Neural progenitor cell (in vitro differentiated cells): ENCODE results near the gene WDR27. TPM values are rescaled to one million over a fixed set of nuclear protein-coding genes. Genes with fewer than 3 reads are reported as not detected.

Experiments
- DNase-seq: peaks from one replicate; pipeline ENCODE4 v3.0.0-alpha.2; 2016; ENCODE audit warnings: low spot score
- H2AFZ ChIP-seq: fragments of 200-600 bp; sonication (generic); replicated peaks from 2 replicates; pipeline ENCODE4 v1.6.1; 2016; ENCODE audit warnings: antibody characterized with exemption
- H3F3A ChIP-seq: fragments of 200-600 bp; sonication (generic); 2 replicates; pipeline ENCODE4 v1.6.1; 2016; ENCODE audit warnings: antibody characterized with exemption, low read depth
- H3K27ac ChIP-seq: fragments of 200-600 bp; sonication (generic); 2 replicates; pipeline ENCODE4 v1.5.1; 2016; ENCODE audit warnings: mild to moderate bottlenecking
- H3K27me3 ChIP-seq: fragments of 200-600 bp; sonication (generic); 2 replicates; pipeline ENCODE4 v1.6.1; 2016; ENCODE audit warnings: mild to moderate bottlenecking, moderate library complexity
- H3K36me3 ChIP-seq: fragments of 200-600 bp; sonication (generic); 2 replicates; pipeline ENCODE4 v1.5.1; 2016
- H3K4me1 ChIP-seq: fragments of 200-600 bp; sonication (generic); 2 replicates; pipeline ENCODE4 v1.6.1; 2016; ENCODE audit warnings: mixed run types
- H3K4me2 ChIP-seq: fragments of 200-600 bp; sonication (generic); 2 replicates; pipeline ENCODE4 v1.6.1; 2016
- H3K4me3 ChIP-seq: fragments of 200-600 bp; sonication (generic); 2 replicates; pipeline ENCODE4 v1.5.1; 2016
- H3K79me2 ChIP-seq: fragments of 200-600 bp; sonication (generic); 2 replicates; pipeline ENCODE4 v1.6.1; 2016; ENCODE audit warnings: low read depth
- H3K9ac ChIP-seq: fragments of 200-600 bp; sonication (generic); 2 replicates; pipeline ENCODE4 v1.6.1; 2016
- H3K9me3 ChIP-seq: fragments of 200-600 bp; sonication (generic); 2 replicates; pipeline ENCODE4 v1.5.1; 2016; ENCODE audit warnings: low read depth
- H4K20me1 ChIP-seq: fragments of 200-600 bp; sonication (generic); 2 replicates; pipeline ENCODE4 v1.6.1; 2016; ENCODE audit warnings: low read depth
- H3K27ac Mint-ChIP-seq: 3 replicates; pipeline ENCODE4 v1.8.0; 2021; ENCODE audit warnings: mixed read lengths
- H3K27me3 Mint-ChIP-seq: 2 replicates; pipeline ENCODE4 v1.8.0; 2022; ENCODE audit warnings: low read depth, mild to moderate bottlenecking, inconsistent platforms, moderate library complexity, mixed read lengths; ENCODE audit not compliant: insufficient read depth
- H3K36me3 Mint-ChIP-seq: 3 replicates; pipeline ENCODE4 v1.8.0; 2021; ENCODE audit warnings: mixed read lengths
- H3K4me1 Mint-ChIP-seq: 3 replicates; pipeline ENCODE4 v1.8.0; 2021; ENCODE audit warnings: mixed read lengths
- H3K4me3 Mint-ChIP-seq: 3 replicates; pipeline ENCODE4 v1.8.0; 2021; ENCODE audit warnings: mild to moderate bottlenecking, moderate library complexity, mixed read lengths
- H3K9me3 Mint-ChIP-seq: 3 replicates; pipeline ENCODE4 v1.8.0; 2020; ENCODE audit warnings: mixed read lengths
- CTCF ChIP-seq: fragments of 200-600 bp; sonication (generic); IDR thresholded peaks from 2 replicates; pipeline ENCODE4 v1.5.1; 2017; ENCODE audit warnings: antibody characterized with exemption, mild to moderate bottlenecking
- EZH2 ChIP-seq: fragments of 200-600 bp; sonication (generic); IDR thresholded peaks from 2 replicates; pipeline ENCODE4 v1.6.1; 2017; ENCODE audit warnings: antibody characterized with exemption, mild to moderate bottlenecking, moderate library complexity
- EZH2phosphoT487 ChIP-seq: fragments of 200-600 bp; sonication (generic); IDR thresholded peaks from 2 replicates; pipeline ENCODE4 v1.6.1; 2017; ENCODE audit warnings: antibody characterized with exemption
- total RNA-seq: library from RNA; depleted of rRNA; stranded (reverse); fragments of >200 nt; gene quantifications from 2 replicates; pipeline ENCODE4 v1.2.3, GENCODE V29; 2015; ENCODE audit warnings: low replicate concordance

The WDR27 gene
- total RNA-seq, 1 donor from 2014 or later = 69.0 TPM

- TF ChIP-seq EZH2 (no peak), CTCF (no peak), EZH2phosphoT487 (no peak)
- H3K4me3 ChIP-seq = no peak overlapping the region
- H2AFZ ChIP-seq = no peak overlapping the region
- no peaks in the 10 kb centered on the region for H3K79me2 ChIP-seq
- Mint-ChIP-seq H3K27me3 (peaks cover 5% of the 10 kb centered on the region), H3K9me3 (peaks cover 4% of the 10 kb centered on the region), H3K4me3 (no peak overlapping the region), H3K36me3 (peaks cover 11% of the 10 kb centered on the region), H3K27ac (no peak overlapping the region), H3K4me1 (no peaks in the 10 kb centered on the region)
- no peaks in the 10 kb centered on the region for H3K4me1 ChIP-seq
- H3K27me3 ChIP-seq = no peaks in the 10 kb centered on the region
- no peak overlapping the region for H3K9ac ChIP-seq
- no peak overlapping the region for H3K4me2 ChIP-seq
- H3K9me3 ChIP-seq = no peaks in the 10 kb centered on the region
- H3K36me3 ChIP-seq = no peaks in the 10 kb centered on the region
- H4K20me1 ChIP-seq = no peaks in the 10 kb centered on the region
- no peak overlapping the region for H3K27ac ChIP-seq
- no peak for DNase-seq
- H3F3A ChIP-seq = no peaks in the 10 kb centered on the region
These were observed 135.5 kb downstream of the WDR27 start for GRCh38 chr6:169566319-169566718.

- Histone ChIP-seq H3K9ac (no peak overlapping the region), H4K20me1 (no peaks in the 10 kb centered on the region), H3K27ac (no peak overlapping the region), H3F3A (no peaks in the 10 kb centered on the region), H3K4me2 (no peak overlapping the region), H2AFZ (no peak overlapping the region), H3K36me3 (no peaks in the 10 kb centered on the region), H3K27me3 (no peaks in the 10 kb centered on the region), H3K4me3 (no peak overlapping the region), H3K79me2 (no peaks in the 10 kb centered on the region), H3K9me3 (no peaks in the 10 kb centered on the region), H3K4me1 (no peaks in the 10 kb centered on the region)
- Mint-ChIP-seq H3K36me3 (peaks cover 10% of the 10 kb centered on the region), H3K27ac (no peak overlapping the region), H3K4me1 (no peaks in the 10 kb centered on the region), H3K9me3 (peaks cover 4% of the 10 kb centered on the region), H3K27me3 (peaks cover 5% of the 10 kb centered on the region), H3K4me3 (no peak overlapping the region)
- DNase-seq = no peak
- TF ChIP-seq EZH2 (no peak), CTCF (peak; percentile 14)
These were observed 137.2 kb downstream of the WDR27 start for GRCh38 chr6:169564453-169565240.

- H3K36me3 Mint-ChIP-seq = peaks cover 10% of the 10 kb centered on the region
- no peak overlapping the region for H3K4me3 Mint-ChIP-seq
- Histone ChIP-seq H3K9me3 (no peaks in the 10 kb centered on the region), H3K4me2 (no peak overlapping the region), H2AFZ (no peak overlapping the region), H3K27ac (no peak overlapping the region), H3K36me3 (no peaks in the 10 kb centered on the region), H3F3A (no peaks in the 10 kb centered on the region), H3K4me1 (no peaks in the 10 kb centered on the region), H3K4me3 (no peak overlapping the region), H3K27me3 (no peaks in the 10 kb centered on the region), H3K9ac (no peak overlapping the region), H4K20me1 (no peaks in the 10 kb centered on the region), H3K79me2 (no peaks in the 10 kb centered on the region)
- H3K9me3 Mint-ChIP-seq = peaks cover 4% of the 10 kb centered on the region
- no peak overlapping the region for H3K27ac Mint-ChIP-seq
- H3K27me3 Mint-ChIP-seq = peaks cover 3% of the 10 kb centered on the region
- H3K4me1 Mint-ChIP-seq = no peaks in the 10 kb centered on the region
- DNase-seq = no peak
- TF ChIP-seq EZH2 = no peak
- TF ChIP-seq CTCF = no peak
- no peak for TF ChIP-seq EZH2phosphoT487
These were observed 140.2 kb downstream of the WDR27 start for GRCh38 chr6:169561665-169562064.
